Endothelial cell of umbilical vein (primary cell): Measurements from ENCODE around the gene PSMB5. TPM values are rescaled to one million over a fixed set of nuclear protein-coding genes. Genes with fewer than 3 reads are reported as not detected.

ENCODE experiments used
- BruUV-seq: library from RNA; stranded (reverse); fragments of 400-500 nt; replicated peaks from 2 replicates; lab custom pipeline; 2021; lab: Mats Ljungman, UMichigan
- CTCF ChIA-PET: fragments of 300-600, 350-600 bp; sonication (Branson Sonifier 250); formaldehyde crosslinking; loops from one replicate; lab custom pipeline; 2021; ENCODE audit warnings: antibody characterized with exemption, inconsistent platforms; lab: Charles Lee
- POLR2A ChIA-PET: fragments of 300-600, 350-600 bp; sonication (Branson Sonifier 250); formaldehyde crosslinking; loops from one replicate; lab custom pipeline; 2021; ENCODE audit warnings: antibody characterized with exemption, inconsistent platforms; lab: Charles Lee
- DNase-seq: peaks from one replicate; pipeline ENCODE4 v3.0.0-alpha.2; 2011; ENCODE audit warnings: low read depth, low spot score
- FAIRE-seq: peaks from 2 replicates; lab custom pipeline; 2011; peaks lifted over from hg19 to GRCh38; lab: Jason Lieb, UNC
- H2AFZ ChIP-seq: 2 replicates; pipeline ENCODE4 v1.6.0; 2012; ENCODE audit warnings: low read depth, low read length, control low read depth, inconsistent platforms
- H3K27ac ChIP-seq: 2 replicates; pipeline ENCODE4 v1.5.1; 2011; ENCODE audit warnings: low read depth, mild to moderate bottlenecking, control low read depth, low read length, moderate library complexity; ENCODE audit not compliant: insufficient read depth
- H3K27me3 ChIP-seq, 2 experiments: 2 replicates each; pipeline versions ENCODE4 v1.6.0 to v1.6.1; 2011; ENCODE audit warnings: low read length in 2 of 2, mixed read lengths in 1 of 2; ENCODE audit not compliant: control insufficient read depth in 2 of 2, insufficient read depth in 2 of 2
- H3K36me3 ChIP-seq, 2 experiments: 2 replicates in 1 of 2; 3 replicates in 1 of 2; pipeline ENCODE4 v1.5.1; 2011; ENCODE audit warnings: low read length in 2 of 2, mild to moderate bottlenecking in 1 of 2, moderate library complexity in 1 of 2; ENCODE audit not compliant: control insufficient read depth in 2 of 2, insufficient read depth in 2 of 2; ENCODE audit errors: extremely low read depth in 1 of 2
- H3K4me1 ChIP-seq: 3 replicates; pipeline ENCODE4 v1.5.1; 2011; ENCODE audit warnings: mild to moderate bottlenecking, low read length; ENCODE audit not compliant: control insufficient read depth, insufficient read depth; ENCODE audit errors: extremely low read depth
- H3K4me2 ChIP-seq: 2 replicates; pipeline ENCODE4 v1.6.1; 2011; ENCODE audit warnings: low read length, control low read depth, mixed read lengths; ENCODE audit not compliant: insufficient read depth
- H3K4me3 ChIP-seq, 3 experiments: fragments of 200-600 bp in 1 of 3; sonication (generic), shearing (Covaris generic) in 1 of 3; replicated peaks in 1 of 3; 2 replicates each; pipeline ENCODE4 v1.5.1; 2011 to 2016; ENCODE audit warnings: control low read depth in 3 of 3, low read length in 3 of 3, mild to moderate bottlenecking in 2 of 3, inconsistent platforms in 1 of 3, low read depth in 1 of 3, moderate library complexity in 1 of 3; ENCODE audit not compliant: insufficient read depth in 1 of 3
- H3K79me2 ChIP-seq: 2 replicates; pipeline ENCODE4 v1.6.0; 2012; ENCODE audit warnings: low read length, inconsistent platforms; ENCODE audit not compliant: control insufficient read depth, insufficient read depth
- H3K9ac ChIP-seq: replicated peaks from 2 replicates; pipeline ENCODE3; 2011; ENCODE audit warnings: low read length, control low read depth; ENCODE audit not compliant: insufficient read depth; ENCODE audit errors: extremely low read depth
- H3K9me1 ChIP-seq: replicated peaks from 3 replicates; pipeline ENCODE4 v1.6.0; 2011; ENCODE audit warnings: mild to moderate bottlenecking, low read length; ENCODE audit not compliant: control insufficient read depth, insufficient read depth; ENCODE audit errors: extremely low read depth
- H3K9me3 ChIP-seq: replicated peaks from 2 replicates; pipeline ENCODE4 v1.5.1; 2012; ENCODE audit warnings: low read length, inconsistent platforms; ENCODE audit not compliant: control insufficient read depth, insufficient read depth
- H4K20me1 ChIP-seq: replicated peaks from 2 replicates; pipeline ENCODE3; 2011; ENCODE audit warnings: mild to moderate bottlenecking, low read length; ENCODE audit not compliant: control insufficient read depth, insufficient read depth; ENCODE audit errors: extremely low read depth
- CTCF ChIP-seq, 2 donors: IDR thresholded peaks; 1 replicate in 1 of 2; 2 replicates in 1 of 2; pipeline ENCODE4 v1.5.1; 2011; ENCODE audit warnings: low read length in 2 of 2, mild to moderate bottlenecking in 2 of 2, moderate library complexity in 2 of 2, control low read depth in 1 of 2, inconsistent platforms in 1 of 2, low read depth in 1 of 2; ENCODE audit not compliant: insufficient read depth in 1 of 2; ENCODE audit errors: extremely low read depth in 1 of 2
- EZH2 ChIP-seq: IDR thresholded peaks from 2 replicates; pipeline ENCODE4 v1.6.1; 2012; ENCODE audit warnings: borderline replicate concordance, low read depth, mild to moderate bottlenecking, moderate library complexity, low read length, inconsistent platforms; ENCODE audit not compliant: severe bottlenecking
- FOS ChIP-seq: IDR thresholded peaks from 2 replicates; pipeline ENCODE4 v1.6.1; 2011; ENCODE audit warnings: mild to moderate bottlenecking, low read length, moderate library complexity, borderline replicate concordance; ENCODE audit not compliant: insufficient read depth
- GATA2 ChIP-seq: IDR thresholded peaks from 2 replicates; pipeline ENCODE4 v1.7.0; 2011; ENCODE audit warnings: low read depth, mild to moderate bottlenecking, moderate library complexity, mixed read lengths, low read length; ENCODE audit not compliant: insufficient read length, insufficient read depth
- JUN ChIP-seq: IDR thresholded peaks from 2 replicates; pipeline ENCODE4 v1.6.1; 2011; ENCODE audit warnings: borderline replicate concordance, low read depth; ENCODE audit not compliant: insufficient read length, insufficient read depth
- MYC ChIP-seq: IDR thresholded peaks from one replicate; pipeline ENCODE4 v1.6.1; 2011; ENCODE audit warnings: mild to moderate bottlenecking, low read depth, low read length
- POLR2A ChIP-seq: IDR thresholded peaks from 2 replicates; pipeline ENCODE4 v1.6.1; 2012; ENCODE audit warnings: low read depth, mild to moderate bottlenecking, control low read depth, low read length
- POLR2AphosphoS5 ChIP-seq: IDR thresholded peaks from 2 replicates; pipeline ENCODE4 v1.6.1; 2012; ENCODE audit warnings: low read depth, mild to moderate bottlenecking, control low read depth, low read length, moderate library complexity; ENCODE audit not compliant: insufficient read depth
- dilution Hi-C: fragments of 300-500 bp; cut with MboI; formaldehyde crosslinking; loops from one replicate; pipeline ENCODE4 v1.15.0; 2019; ENCODE audit warnings: low sequenced_read_pairs; ENCODE audit not compliant: extremely low pct_ligation_motif_present
- intact Hi-C: fragments of 100-400 bp; cut with micrococcal nuclease; formaldehyde crosslinking; loops from one replicate; pipeline ENCODE4 v1.10.0; 2022
- polyA plus RNA-seq, 4 experiments: library from polyadenylated mRNA; depleted of rRNA in 3 of 4; stranded (reverse) in 3 of 4; unstranded in 1 of 4; fragments of >200 nt; gene quantifications; 2 replicates each; pipeline versions ENCODE4 v1.2.1 to v1.2.3, GENCODE V29; 2011 to 2012; ENCODE audit warnings: missing spikeins in 1 of 4
- total RNA-seq: library from RNA; stranded (reverse); gene quantifications from 2 replicates; pipeline ENCODE4 v1.2.3, GENCODE V29; 2021
- TF ChIP-seq, protein P1 (sequence below): IDR thresholded peaks from 2 replicates; pipeline ENCODE4 v1.6.1; 2011; ENCODE audit not compliant: insufficient read depth, insufficient read length

PSMB5 gene
- total and polyA plus RNA-seq, 2 donors (not counting 3 experiments of a cell fraction or from before 2014, with no cell fraction given) = 236 to 464 TPM

DNA sequence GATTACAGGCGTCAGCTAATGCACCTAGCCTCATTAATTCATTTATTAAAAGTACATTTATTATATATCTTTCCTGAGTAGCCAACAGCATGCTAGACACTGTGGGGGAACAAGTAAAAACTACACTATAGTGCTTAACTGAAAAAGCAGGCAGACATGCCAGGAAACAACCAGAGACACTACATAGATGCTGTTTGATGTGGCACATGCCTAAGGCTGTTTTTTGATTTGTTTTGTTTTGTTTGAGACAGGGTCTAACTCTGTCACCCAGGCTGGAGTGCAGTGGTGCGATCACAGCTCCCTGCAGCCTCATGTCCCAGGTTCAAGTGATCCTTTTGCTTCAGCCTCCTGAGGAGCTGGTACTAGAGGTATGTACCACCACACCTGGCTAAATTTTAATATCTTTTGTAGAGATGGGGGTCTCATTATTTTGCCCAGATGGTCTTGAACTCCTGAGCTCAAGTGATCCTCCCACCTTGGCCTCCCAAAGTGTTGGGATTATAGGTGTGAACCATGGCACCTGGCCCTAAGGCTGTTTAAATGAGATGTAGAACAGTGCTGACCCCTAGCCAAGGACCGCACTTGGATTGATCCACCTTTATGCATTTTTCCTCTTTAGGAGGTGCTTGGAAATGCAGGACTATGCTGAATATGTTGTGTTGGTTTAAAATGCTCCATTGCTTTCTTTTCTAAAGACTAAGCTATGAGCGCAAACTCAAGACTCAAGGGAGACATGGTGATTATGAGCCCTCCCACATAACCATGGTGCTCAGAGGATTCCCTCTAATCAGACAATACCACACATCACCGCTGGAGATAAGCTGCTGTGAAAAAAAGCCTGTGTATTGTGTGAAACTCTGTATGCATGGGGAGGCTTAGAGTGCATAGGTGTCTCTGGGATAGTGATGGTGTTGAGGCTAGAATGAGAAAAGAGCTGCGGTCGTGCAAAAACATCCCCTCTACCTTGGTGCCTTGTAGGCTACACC lies 14.3 kb downstream of the PSMB5 start:
- Histone ChIP-seq H3K36me3 (peaks cover 3% of the 10 kb centered on the region in 2 experiments), H3K4me3 (no peak overlapping the region), H3K4me2 (no peak overlapping the region), H3K27ac (no peak overlapping the region), H3K9me3 (no peaks in the 10 kb centered on the region), H3K27me3 (no peaks in the 10 kb centered on the region), H3K79me2 (no peaks in the 10 kb centered on the region), H4K20me1 (no peaks in the 10 kb centered on the region), H3K9ac (no peak overlapping the region), H3K9me1 (no peaks in the 10 kb centered on the region), H3K4me1 (no peaks in the 10 kb centered on the region), H2AFZ (no peak overlapping the region)
- no TSS peak for BruUV-seq
- FAIRE-seq = no peak
- DNase-seq = no peak
- TF ChIP-seq CTCF (IDR thresholded peaks at IDR 0.05; ENCODE audit: extremely low read depth in 1 of 2, insufficient read depth in 1 of 2, low read depth in 1 of 2, low read length in 2 of 2) (no peak), POLR2AphosphoS5 (no peak), POLR2A (no peak), MYC (no peak), EZH2 (no peak), FOS (no peak), GATA2 (no peak), JUN (no peak)
- TF ChIP-seq, protein P1, sequence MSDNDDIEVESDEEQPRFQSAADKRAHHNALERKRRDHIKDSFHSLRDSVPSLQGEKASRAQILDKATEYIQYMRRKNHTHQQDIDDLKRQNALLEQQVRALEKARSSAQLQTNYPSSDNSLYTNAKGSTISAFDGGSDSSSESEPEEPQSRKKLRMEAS = no peak
- ChIA-PET POLR2A (no interaction called here), CTCF (interaction anchor here (1.0 to 2.8 kb wide), 3 partner anchors 25 to 47 kb away, joined by 3 to 15 read pairs (median 3); no protein-coding TSS in a partner anchor)
- dilution Hi-C loops (no loop called here), intact Hi-C loops (no loop called here)
